Pancreas (tissue), 10 donors: ENCODE data around the gene MELTF. TPM values are rescaled to one million over a fixed set of nuclear protein-coding genes. Genes with fewer than 3 reads are reported as not detected.

Experiments used
- ATAC-seq, 4 donors: fragments of 200-7000 bp; cut with Tn5 transposase; one replicate each; pipeline versions ENCODE4 v1.8.0 to v1.9.1; 2020; ENCODE audit warnings: mild to moderate bottlenecking in 4 of 4, moderate library complexity in 4 of 4
- DNase-seq, 6 donors: peaks; one replicate each; pipeline ENCODE4 v3.0.0-alpha.2; 2020
- FAIRE-seq: peaks from 2 replicates; lab custom pipeline; 2012; peaks lifted over from hg19 to GRCh38; lab: Jason Lieb, UNC
- H3K27ac ChIP-seq, 4 donors: fragments of 200-600 bp; sonication (generic); 1 replicate in 3 of 4; 2 replicates in 1 of 4; pipeline versions ENCODE4 v1.5.0 to v1.8.0; 2020
- H3K27me3 ChIP-seq, 4 donors: fragments of 200-600 bp; one replicate each; pipeline ENCODE4 v1.8.0; 2021
- H3K36me3 ChIP-seq, 3 donors: fragments of 200-600 bp; sonication (generic) in 1 of 3; one replicate each; pipeline versions ENCODE4 v1.5.0 to v1.8.0; 2020 to 2021
- H3K4me1 ChIP-seq, 3 donors: fragments of 200-600 bp; one replicate each; pipeline ENCODE4 v1.8.0; 2021
- H3K4me3 ChIP-seq, 4 donors: fragments of 200-600 bp; sonication (generic) in 2 of 4; one replicate each; pipeline versions ENCODE4 v1.5.0 to v1.8.0; 2020 to 2021
- H3K9me3 ChIP-seq, 4 donors: fragments of 200-600 bp; one replicate each; pipeline ENCODE4 v1.8.0; 2021
- CTCF ChIP-seq, 4 donors: fragments of 200-600 bp; sonication (generic) in 3 of 4; IDR thresholded peaks; one replicate each; pipeline versions ENCODE4 v1.5.0 to v1.8.0; 2021; ENCODE audit warnings: antibody characterized with exemption in 4 of 4
- WGBS, 2 donors: extraction: QIAGEN DNeasy Blood & Tissue Kit; methylation state at CpG; one replicate each; pipeline ENCODE4 v1.1.7; 2013; 5-methylcytosine and 5-hydroxymethylcytosine counted together
- intact Hi-C, 3 donors: fragments of 100-400 bp; cut with DNase I; formaldehyde crosslinking; loops; one replicate each; pipeline versions ENCODE4 v1.11.1 to v1.14.2; 2022
- polyA plus RNA-seq, 2 donors: library from polyadenylated mRNA; stranded (reverse); fragments of 200-250 nt; gene quantifications; one replicate each; pipeline ENCODE4 v1.2.3, GENCODE V29; 2013
- total RNA-seq, 6 donors: library from RNA; stranded (reverse); fragmentation: NEBNext Ultra II Directional in 4 of 6; extraction: Animal tissue kit (Norgen Biotek cat#: 25700) in 4 of 6; gene quantifications; one replicate each; pipeline versions ENCODE4 v1.2.1 to v1.2.4, GENCODE V29; 2021 to 2023
- donor health status: healthy with polysubstance abuse.
- donor health status: DM: no; HTN: no; CAD: no; lungs with moderate emphysema.
- donor health status: DM: no; HTN: no; CAD: no.
- donor health status: control.
- donor health status: control.
- donor health status: Bipolar disorder and iron deficiency.
- donor health status: DM: yes; HTN: yes; CAD: no.
- donor health status: DM: no; HTN: no; CAD: no.
- donor health status: DM: no; HTN: no; CAD: no.
- donor health status: DM: yes; HTN: yes; CAD: no.

MELTF gene
- total and polyA plus RNA-seq, 8 donors, result 2.9 to 21.7 (median 6.8) TPM

DNA sequence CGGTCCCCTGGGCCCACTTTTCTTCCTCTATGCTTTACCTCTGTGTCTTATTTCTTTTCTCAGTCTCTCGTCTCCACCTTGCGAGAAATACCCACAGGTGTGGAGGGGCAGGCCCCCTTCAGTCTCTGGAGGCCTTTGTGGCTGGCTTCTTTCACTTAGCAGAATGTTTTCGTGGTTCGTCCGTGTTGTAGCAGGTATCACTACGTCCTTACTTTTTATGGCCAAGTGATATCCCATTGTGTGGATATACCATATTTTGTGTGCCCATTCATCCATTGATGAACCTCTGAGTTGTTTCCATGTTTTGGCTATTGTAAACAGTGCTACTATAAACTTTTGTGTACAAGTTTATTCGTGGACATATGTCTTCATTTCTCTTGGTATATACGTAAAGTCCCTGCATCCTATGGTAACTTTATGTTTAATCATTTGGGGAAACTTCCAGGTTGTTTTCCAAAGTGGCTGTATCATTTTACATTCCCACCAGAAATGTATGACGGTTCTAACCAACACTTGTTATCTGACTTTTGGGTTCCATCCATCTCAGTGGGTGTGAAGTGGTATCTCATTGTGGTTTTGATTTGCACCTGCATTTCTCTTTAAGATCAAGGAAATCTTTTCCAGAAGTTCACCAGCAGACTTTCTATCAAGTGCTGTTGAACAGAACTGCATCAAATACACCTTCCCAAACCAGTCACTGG is 66.5 kb downstream of the MELTF start:
- Histone ChIP-seq H3K27me3 (no peaks in the 10 kb centered on the region), H3K36me3 (no peaks in the 10 kb centered on the region), H3K27ac (no peak overlapping the region), H3K4me1 (peaks cover 0 to 3% (median 0%) of the 10 kb centered on the region in 3 donors), H3K4me3 (no peak overlapping the region), H3K9me3 (no peaks in the 10 kb centered on the region)
- DNase-seq (no peak), ATAC-seq (no peak), FAIRE-seq (no peak)
- TF ChIP-seq CTCF (IDR thresholded peaks at IDR 0.05), result no peak
- intact Hi-C loops, result no loop called here
- WGBS, 2 donors, result 88 to 95% methylated on average over 10 of the region's 10 CpGs

DNA sequence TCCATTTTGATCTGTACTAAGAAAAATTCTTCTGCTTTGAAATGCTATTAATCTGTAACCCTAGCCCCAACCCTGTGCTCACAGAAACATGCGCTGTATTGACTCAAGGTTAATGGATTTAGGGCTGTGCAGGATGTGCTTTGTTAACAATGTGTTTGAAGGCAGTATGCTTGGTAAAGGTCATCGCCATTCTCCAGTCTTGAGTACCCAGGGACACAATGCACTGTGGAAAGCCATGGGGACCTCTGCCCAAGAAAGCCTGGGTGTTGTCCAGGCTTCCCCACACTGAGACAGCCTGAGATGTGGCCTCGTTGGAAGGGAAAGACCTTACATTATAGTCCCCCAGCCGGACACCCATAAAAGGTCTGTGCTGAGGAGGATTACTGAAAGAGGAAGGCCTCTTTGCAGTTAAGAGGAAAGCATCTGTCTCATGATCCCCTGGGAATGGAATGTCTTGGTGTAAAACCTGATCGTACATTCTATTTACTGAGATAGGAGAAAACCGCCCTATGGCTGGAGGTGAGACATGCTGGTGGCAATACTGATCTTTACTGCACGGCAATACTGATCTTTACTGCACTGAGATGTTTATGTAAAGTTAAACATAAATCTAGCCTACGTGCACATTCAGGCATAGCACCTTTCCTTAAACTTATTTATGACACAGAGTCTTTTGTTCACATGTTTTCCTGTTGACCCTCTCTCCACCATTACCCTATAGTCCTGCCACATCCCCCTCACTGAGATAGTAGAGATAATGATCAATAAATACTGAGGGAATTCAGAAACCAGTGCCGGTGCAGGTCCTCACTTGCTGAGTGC is 67.3 kb downstream of the MELTF start:
- H3K4me3 ChIP-seq, result no peak overlapping the region
- H3K27me3 ChIP-seq, result no peaks in the 10 kb centered on the region
- no peak for TF ChIP-seq CTCF (IDR thresholded peaks at IDR 0.05)
- intact Hi-C loops, result no loop called here
- DNase-seq, result no peak
- no peaks in the 10 kb centered on the region for H3K4me1 ChIP-seq
- no peaks in the 10 kb centered on the region for H3K36me3 ChIP-seq
- 75 to 79% methylated on average over 9 of the region's 9 CpGs for WGBS, 2 donors
- ATAC-seq, result no peak
- H3K9me3 ChIP-seq, result no peaks in the 10 kb centered on the region
- peak; percentile 43 for FAIRE-seq
- H3K27ac ChIP-seq, result no peak overlapping the region

DNA sequence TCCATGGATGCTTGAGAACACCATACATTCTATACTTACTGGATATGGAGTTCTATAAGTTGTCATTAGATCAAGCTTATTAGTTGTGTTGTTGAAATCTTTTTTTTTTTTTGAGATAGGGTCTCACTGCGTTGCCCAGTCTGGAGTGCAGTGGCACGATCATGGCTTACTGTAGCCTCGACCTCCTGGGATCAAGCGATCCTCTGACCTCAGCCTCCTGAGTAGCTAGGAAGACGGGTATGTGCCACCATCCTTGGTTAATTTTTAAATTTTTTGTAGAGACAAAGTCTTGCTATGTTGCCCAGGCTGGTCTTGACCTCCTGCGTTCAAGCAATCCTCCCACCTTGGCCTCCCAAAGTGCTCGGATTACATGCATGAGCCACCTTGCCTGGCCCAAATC is 74.8 kb downstream of the MELTF start:
- FAIRE-seq, result no peak
- WGBS, 2 donors, result 81 to 90% methylated on average over 7 of the region's 7 CpGs
- no peak for TF ChIP-seq CTCF (IDR thresholded peaks at IDR 0.05)

More for the DNA sequence above, 74.8 kb downstream of the MELTF start:
- Histone ChIP-seq H3K27ac (no peak overlapping the region), H3K27me3 (no peaks in the 10 kb centered on the region), H3K4me1 (no peaks in the 10 kb centered on the region), H3K36me3 (no peaks in the 10 kb centered on the region), H3K4me3 (no peak overlapping the region), H3K9me3 (no peaks in the 10 kb centered on the region)
- DNase-seq (no peak), ATAC-seq (no peak)
- intact Hi-C loops, result no loop called here

Other genes with a start within 250 kb of the MELTF start
- gene SENP5, start 161.9 kb downstream of the MELTF start, total RNA-seq, result 10 to 100 TPM in 5 of 6 donors, 1 to 10 TPM in 1; 8.8 to 16.2 (median 11.9) TPM
- gene SENP5, start 161.9 kb downstream of the MELTF start, polyA plus RNA-seq, result 1 to 10 TPM; 5.7 to 8.2 TPM
- 10 to 100 TPM; 11.7 to 26.6 (median 17.9) TPM for gene NCBP2, start 87.3 kb downstream of the MELTF start, total RNA-seq
- gene NCBP2, start 87.3 kb downstream of the MELTF start, polyA plus RNA-seq, result 10 to 100 TPM; 23.0 to 30.1 TPM
- gene PIGZ, start 61.0 kb downstream of the MELTF start, total RNA-seq, result 1 to 10 TPM; 1.3 to 2.5 (median 1.8) TPM
- 1 to 10 TPM; 2.5 to 3.8 TPM for gene PIGZ, start 61.0 kb downstream of the MELTF start, polyA plus RNA-seq